Stomach smooth muscle (tissue), 2 donors: ENCODE measurements around the gene TMA7B.

Source experiments
- H3K27ac ChIP-seq: one replicate; pipeline ENCODE4 v1.7.0; 2013; ENCODE audit warnings: mild to moderate bottlenecking, low read length, inconsistent platforms
- H3K27me3 ChIP-seq, 2 donors: one replicate each; pipeline ENCODE4 v1.7.0; 2013; ENCODE audit warnings: low read length in 2 of 2; ENCODE audit not compliant: insufficient read depth in 2 of 2, control insufficient read depth in 1 of 2
- H3K36me3 ChIP-seq, 2 donors: one replicate each; pipeline ENCODE4 v1.7.0; 2013; ENCODE audit warnings: low read length in 2 of 2; ENCODE audit not compliant: control insufficient read depth in 2 of 2, insufficient read depth in 2 of 2
- H3K4me1 ChIP-seq: one replicate; pipeline ENCODE4 v1.7.0; 2013; ENCODE audit warnings: low read length; ENCODE audit not compliant: control insufficient read depth, insufficient read depth
- H3K4me3 ChIP-seq, 2 donors: one replicate each; pipeline ENCODE4 v1.7.0; 2013; ENCODE audit warnings: low read length in 2 of 2
- H3K9ac ChIP-seq, 2 donors: one replicate each; pipeline ENCODE4 v1.7.0; 2013; ENCODE audit warnings: low read length in 2 of 2, mild to moderate bottlenecking in 1 of 2
- H3K9me3 ChIP-seq, 2 donors: one replicate each; pipeline ENCODE4 v1.7.0; 2013; ENCODE audit warnings: low read length in 2 of 2; ENCODE audit not compliant: control insufficient read depth in 2 of 2
- donor health status: healthy.
- donor health status: Pancreatic carcinoma.

TMA7B gene

GRCh38 chr22:39923696-39924095, 36.5 kb upstream of the TMA7B start:
- Histone ChIP-seq H3K9ac (no peak overlapping the region), H3K4me1 (no peaks in the 10 kb centered on the region), H3K27ac (no peak overlapping the region), H3K4me3 (no peak overlapping the region), H3K36me3 (no peaks in the 10 kb centered on the region), H3K27me3 (peaks cover 0 to 26% of the 10 kb centered on the region in 2 donors), H3K9me3 (no peaks in the 10 kb centered on the region)

DNA sequence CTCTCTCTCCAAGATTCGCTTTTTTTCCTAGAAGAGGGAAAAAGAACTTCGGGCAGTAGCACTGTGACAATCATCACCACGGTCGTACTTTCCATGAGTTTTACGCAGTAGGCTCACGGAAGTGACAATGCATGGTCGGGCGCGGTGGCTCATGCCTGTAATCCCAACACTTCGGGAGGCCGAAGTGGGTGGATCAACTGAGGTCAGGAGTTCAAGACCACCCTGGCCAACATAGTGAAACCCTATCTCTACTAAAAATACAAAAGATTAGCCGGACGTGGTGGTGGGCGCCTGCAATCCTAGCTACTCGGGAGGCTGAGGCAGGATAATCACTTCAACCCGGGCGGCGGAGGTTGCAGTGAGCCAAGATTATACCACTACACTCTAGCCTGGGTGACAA, 35.9 kb upstream of the TMA7B start:
- Histone ChIP-seq H3K9ac (no peak overlapping the region), H3K36me3 (no peaks in the 10 kb centered on the region), H3K27ac (no peak overlapping the region), H3K27me3 (peaks cover 0 to 26% of the 10 kb centered on the region in 2 donors), H3K4me3 (no peak overlapping the region), H3K4me1 (no peaks in the 10 kb centered on the region), H3K9me3 (no peaks in the 10 kb centered on the region)

GRCh38 chr22:39925273-39925672, 34.9 kb upstream of the TMA7B start:
- Histone ChIP-seq H3K9me3 (no peaks in the 10 kb centered on the region), H3K36me3 (no peaks in the 10 kb centered on the region), H3K9ac (no peak overlapping the region), H3K4me3 (no peak overlapping the region), H3K4me1 (no peaks in the 10 kb centered on the region), H3K27ac (no peak overlapping the region), H3K27me3 (peaks cover 0 to 26% of the 10 kb centered on the region in 2 donors)

DNA sequence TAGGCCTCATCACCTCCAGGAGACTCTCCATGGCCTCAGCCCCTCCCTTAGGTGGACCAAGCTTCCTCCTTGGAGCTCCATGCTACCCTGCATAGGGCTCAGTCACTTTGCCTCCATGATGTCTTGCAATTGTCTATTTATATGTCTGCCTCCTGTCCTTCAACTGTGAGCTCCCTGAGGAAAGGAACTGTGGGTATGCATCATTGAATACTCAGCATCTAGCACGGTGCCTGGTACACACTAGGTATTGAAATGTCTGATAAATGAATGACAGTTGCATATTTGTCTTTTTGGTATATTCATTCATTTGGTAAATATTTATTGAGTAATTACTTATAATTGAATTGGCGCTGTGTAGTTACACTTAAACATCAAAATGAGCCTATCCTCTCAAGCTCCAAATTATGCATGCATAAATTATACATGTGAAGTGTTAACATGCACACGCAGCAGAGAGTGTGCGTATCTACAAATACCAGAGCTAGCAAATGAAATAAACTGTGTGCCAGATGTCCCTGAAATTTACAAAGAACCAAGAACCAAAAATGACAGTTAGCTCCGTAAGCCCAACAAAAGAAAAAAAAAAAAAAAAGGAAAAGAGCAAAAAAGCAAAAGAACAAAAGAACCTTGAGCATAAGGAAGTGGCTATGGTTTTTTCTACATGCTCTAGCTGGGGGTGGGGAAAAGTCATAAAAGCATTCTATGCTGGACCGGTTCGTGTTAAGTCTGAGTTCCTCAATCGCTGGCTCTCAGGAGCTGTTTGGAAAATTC, 34.1 kb upstream of the TMA7B start:
- no peak overlapping the region for H3K9ac ChIP-seq
- H3K27ac ChIP-seq, result no peak overlapping the region
- H3K4me1 ChIP-seq, result no peaks in the 10 kb centered on the region
- H3K4me3 ChIP-seq, result no peak overlapping the region
- H3K27me3 ChIP-seq, result peaks cover 0 to 34% of the 10 kb centered on the region in 2 donors
- no peaks in the 10 kb centered on the region for H3K9me3 ChIP-seq
- no peaks in the 10 kb centered on the region for H3K36me3 ChIP-seq

GRCh38 chr22:39926753-39927152, 33.4 kb upstream of the TMA7B start:
- Histone ChIP-seq H3K4me3 (no peak overlapping the region), H3K36me3 (no peaks in the 10 kb centered on the region), H3K9ac (no peak overlapping the region), H3K27me3 (peaks cover 3 to 34% of the 10 kb centered on the region in 2 donors), H3K27ac (no peak overlapping the region), H3K9me3 (no peaks in the 10 kb centered on the region), H3K4me1 (no peaks in the 10 kb centered on the region)

- H3K9me3 ChIP-seq, result no peaks in the 10 kb centered on the region
- H3K27me3 ChIP-seq, result peaks cover 6 to 34% of the 10 kb centered on the region in 2 donors
- H3K4me1 ChIP-seq, result no peaks in the 10 kb centered on the region
- H3K9ac ChIP-seq, result no peak overlapping the region
- H3K27ac ChIP-seq, result no peak overlapping the region
- no peaks in the 10 kb centered on the region for H3K36me3 ChIP-seq
- H3K4me3 ChIP-seq, result no peak overlapping the region
Observed at GRCh38 chr22:39927544-39927943, 32.7 kb upstream of the TMA7B start.

GRCh38 chr22:39928536-39929520, 31.4 kb upstream of the TMA7B start:
- H3K36me3 ChIP-seq, result no peaks in the 10 kb centered on the region
- no peak overlapping the region for H3K9ac ChIP-seq
- peaks cover 6 to 37% of the 10 kb centered on the region in 2 donors for H3K27me3 ChIP-seq
- H3K4me3 ChIP-seq, result no peak overlapping the region
- H3K9me3 ChIP-seq, result no peaks in the 10 kb centered on the region
- H3K27ac ChIP-seq, result no peak overlapping the region
- H3K4me1 ChIP-seq, result no peaks in the 10 kb centered on the region

DNA sequence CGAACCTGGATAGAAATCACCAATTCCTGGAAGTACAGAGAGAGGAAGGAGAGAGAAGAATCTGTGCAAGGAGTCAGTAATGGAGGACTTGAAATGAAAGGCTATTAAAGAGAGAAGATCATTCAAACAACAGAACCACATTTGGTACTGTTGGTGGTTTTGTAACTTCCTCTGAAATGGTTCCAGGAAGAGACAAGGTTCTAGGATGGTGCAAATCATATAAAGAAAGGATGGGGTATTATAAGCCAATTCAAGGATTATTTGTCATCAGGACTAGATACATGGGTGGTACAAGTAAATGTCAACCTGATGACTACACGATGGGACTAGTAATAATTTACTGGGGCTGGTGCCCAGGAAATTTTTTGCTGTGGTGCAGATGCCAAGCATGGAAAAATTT, 28.9 kb upstream of the TMA7B start:
- Histone ChIP-seq H3K27me3 (peaks cover 10 to 26% of the 10 kb centered on the region in 2 donors), H3K27ac (no peak overlapping the region), H3K9ac (no peak overlapping the region), H3K9me3 (no peaks in the 10 kb centered on the region), H3K4me1 (no peaks in the 10 kb centered on the region), H3K36me3 (no peaks in the 10 kb centered on the region), H3K4me3 (no peak overlapping the region)

DNA sequence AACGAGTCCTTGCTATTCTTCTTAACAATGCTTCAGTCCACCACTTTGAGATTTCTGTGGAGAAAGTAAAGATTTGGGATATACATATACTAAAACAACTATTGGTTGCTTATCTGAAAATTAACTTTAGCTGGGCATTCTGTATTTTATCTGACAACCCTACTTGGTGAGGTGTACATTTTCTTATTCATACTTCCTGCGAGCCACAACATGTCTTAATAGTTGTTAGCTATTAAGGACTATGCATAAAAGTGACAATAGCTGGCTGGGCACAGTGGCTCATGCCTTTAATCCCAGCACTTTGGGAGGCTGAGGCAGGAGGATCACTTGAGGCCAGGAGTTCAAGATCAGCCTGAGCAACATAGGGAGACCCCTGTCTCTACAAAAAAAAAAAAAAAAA, 28.0 kb upstream of the TMA7B start:
- peaks cover 10 to 24% of the 10 kb centered on the region in 2 donors for H3K27me3 ChIP-seq
- H3K4me3 ChIP-seq, result no peak overlapping the region
- no peaks in the 10 kb centered on the region for H3K9me3 ChIP-seq
- no peak overlapping the region for H3K27ac ChIP-seq
- no peak overlapping the region for H3K9ac ChIP-seq
- H3K4me1 ChIP-seq, result no peaks in the 10 kb centered on the region
- H3K36me3 ChIP-seq, result no peaks in the 10 kb centered on the region

GRCh38 chr22:39932918-39933649, 27.1 kb upstream of the TMA7B start:
- no peaks in the 10 kb centered on the region for H3K4me1 ChIP-seq
- H3K9ac ChIP-seq, result no peak overlapping the region
- no peaks in the 10 kb centered on the region for H3K36me3 ChIP-seq
- H3K27ac ChIP-seq, result no peak overlapping the region
- no peak overlapping the region for H3K4me3 ChIP-seq
- no peaks in the 10 kb centered on the region for H3K9me3 ChIP-seq
- H3K27me3 ChIP-seq, result peaks cover 10 to 20% of the 10 kb centered on the region in 2 donors
